AG08395 (cell line): ENCODE data around the gene SRBD1.
"Not testable (repeated sequence)": the region's sequence is repeated elsewhere in the genome, so short reads cannot be mapped to it uniquely, and the experiment has no call there.

Source experiments
- DNase-seq: peaks from one replicate; pipeline ENCODE4 v3.0.0; 2012; ENCODE audit warnings: mixed read lengths, low spot score

The SRBD1 gene

DNA sequence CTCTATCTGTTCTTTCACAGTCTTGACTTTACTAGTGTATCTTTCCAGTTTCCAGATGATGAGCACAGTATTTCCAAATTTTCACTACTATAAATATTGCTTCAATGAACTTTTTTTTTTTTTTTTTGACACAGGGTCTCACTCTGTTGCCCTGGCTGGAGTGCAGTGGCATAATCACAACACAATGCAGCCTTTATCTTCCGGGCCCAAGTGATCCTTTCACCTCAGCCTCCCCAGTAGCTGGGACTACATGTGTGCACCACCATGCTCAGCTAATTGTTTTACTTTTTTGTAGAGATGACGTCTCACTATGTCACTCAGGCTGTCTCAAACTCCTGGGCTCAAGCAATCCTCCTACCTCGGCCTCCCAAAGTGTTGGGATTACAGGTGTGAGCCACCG is 142.8 kb downstream of the SRBD1 start:
- DNase-seq, result no peak

DNA sequence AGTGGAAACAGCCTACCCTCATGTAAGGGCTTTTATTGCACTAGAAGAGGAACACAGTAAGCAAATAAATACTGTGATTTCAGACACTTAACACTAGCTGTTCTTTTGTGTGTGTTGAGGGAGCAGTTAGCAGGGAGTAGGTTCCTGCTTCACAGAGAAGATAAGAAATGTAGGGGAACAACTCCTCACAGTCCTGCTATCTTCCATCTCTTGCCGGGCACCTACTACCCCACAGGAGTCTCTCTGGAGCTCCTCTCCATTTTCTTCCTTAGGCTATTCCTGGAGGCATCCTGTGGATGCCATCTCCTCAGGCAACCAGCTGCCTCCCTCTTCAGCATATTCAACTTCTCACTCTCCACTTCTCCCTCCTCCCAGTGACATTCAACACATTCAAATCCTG is 145.0 kb downstream of the SRBD1 start:
- no peak for DNase-seq

DNA sequence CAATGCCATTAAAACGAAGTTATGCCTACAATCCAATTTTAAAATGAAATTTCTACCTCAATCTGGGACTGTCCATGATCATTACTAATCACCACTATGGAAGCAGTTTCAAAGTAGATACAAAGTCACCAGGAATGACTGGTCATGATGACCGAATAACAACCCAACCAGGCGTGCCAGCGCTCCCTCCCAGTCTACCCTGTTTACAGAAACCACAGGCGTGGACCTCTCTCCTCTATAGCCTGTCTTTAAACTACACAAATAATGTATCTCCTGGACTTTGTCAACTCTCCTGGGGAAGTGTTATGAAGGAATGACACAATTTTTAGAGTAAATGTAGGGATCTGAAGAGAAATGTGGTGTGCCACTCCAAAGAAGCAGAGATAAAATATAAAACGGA is 150.2 kb downstream of the SRBD1 start:
- DNase-seq, result no peak

DNA sequence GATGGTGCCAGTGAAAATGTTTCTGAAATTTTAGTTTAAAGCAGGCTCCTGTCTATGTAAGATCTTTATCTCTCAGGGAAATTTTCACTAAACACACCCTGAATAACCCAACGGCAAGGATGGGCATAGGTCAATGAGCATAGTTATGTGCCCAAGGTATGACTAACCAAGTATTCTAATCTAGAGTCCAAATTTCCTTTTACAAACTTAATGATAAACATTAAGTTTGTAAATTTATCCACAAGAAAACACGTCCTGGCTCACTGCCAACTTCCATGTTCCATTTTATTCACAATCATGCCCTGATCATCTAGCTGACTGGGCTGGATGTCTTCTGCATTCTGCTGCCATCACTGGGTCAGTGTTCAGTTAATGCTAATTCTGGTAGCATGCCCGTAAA is 151.2 kb downstream of the SRBD1 start:
- no peak for DNase-seq

DNA sequence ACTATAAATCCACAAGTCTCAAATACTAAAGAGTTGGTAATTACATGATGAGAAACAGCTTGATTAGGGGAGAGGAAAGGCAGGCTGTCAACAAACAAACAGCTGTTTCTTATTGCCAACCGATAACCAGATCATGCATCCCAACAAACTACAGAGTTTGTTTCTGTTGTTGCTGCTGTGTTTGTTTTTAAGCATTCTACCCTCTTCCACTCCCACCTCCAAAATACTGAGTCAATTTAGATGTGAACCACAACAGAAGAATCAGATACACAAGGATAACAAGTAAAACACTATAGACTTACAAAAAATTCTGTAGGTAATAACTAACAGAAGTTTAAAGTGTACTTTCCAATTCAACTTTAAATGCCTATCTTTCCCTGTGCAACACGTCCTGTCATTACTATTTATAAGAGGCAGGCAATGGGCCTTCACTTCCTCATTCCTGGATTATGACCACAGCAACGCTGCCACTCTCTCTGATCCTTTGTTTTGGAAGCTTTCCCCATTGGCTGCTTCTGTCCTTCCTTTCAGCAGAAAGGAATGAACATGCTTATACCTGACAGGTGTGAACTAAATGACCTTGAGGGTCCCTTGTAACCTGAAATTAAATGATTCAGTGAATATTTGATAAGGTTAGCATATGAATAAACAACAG is 152.0 kb downstream of the SRBD1 start:
- peak; percentile 74 for DNase-seq

DNA sequence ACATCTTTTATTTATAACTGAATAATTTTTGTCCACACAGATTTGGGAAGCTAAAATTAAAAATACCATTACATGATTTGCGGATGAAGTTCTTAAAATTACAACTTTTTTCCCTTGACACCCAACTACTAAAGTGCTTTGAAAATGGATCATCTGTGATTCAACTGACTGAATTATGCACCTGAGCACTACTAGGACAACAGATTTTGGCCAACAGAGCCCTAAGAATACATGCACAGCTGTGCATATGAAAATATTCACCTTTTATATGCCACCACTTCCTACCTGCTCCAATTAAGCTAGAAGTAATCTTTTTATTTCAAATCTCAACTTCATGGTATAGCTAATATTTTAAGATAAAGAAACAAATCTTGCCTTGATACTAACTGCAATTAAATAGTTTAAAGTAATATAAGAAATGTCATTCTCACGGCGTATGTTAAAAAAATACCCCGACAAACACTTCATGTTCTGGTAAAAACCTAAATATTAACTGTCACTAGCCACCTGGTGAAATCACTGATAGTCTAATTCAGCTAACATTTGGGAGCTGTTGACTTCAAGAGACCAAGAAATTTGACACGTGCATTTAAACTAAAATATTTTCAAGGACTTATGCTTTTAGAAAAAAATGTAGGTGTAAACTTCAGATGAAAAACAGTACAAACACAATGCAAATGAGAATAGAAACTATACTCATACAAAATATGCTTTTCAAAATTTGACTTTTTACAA is 153.7 kb downstream of the SRBD1 start:
- no peak for DNase-seq

DNA sequence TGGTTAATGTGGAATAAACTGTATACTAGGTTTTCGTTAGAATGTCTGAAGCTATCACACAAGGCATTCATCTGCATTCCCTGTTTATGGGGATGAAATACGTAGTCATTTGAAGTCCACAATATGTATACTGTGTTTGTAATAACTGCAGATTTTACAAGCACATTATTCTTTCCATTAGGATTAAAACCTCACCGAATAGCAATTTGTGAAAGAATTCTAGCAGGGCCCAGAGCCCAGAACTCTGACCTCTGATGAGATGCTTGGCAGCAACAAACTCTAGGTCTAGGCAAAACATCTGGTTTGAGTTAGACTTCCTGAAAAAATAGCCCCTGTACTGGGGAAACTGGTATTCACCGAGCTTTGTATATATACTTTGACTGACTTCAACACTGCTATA is 158.2 kb downstream of the SRBD1 start:
- DNase-seq, result peak; percentile 71

DNA sequence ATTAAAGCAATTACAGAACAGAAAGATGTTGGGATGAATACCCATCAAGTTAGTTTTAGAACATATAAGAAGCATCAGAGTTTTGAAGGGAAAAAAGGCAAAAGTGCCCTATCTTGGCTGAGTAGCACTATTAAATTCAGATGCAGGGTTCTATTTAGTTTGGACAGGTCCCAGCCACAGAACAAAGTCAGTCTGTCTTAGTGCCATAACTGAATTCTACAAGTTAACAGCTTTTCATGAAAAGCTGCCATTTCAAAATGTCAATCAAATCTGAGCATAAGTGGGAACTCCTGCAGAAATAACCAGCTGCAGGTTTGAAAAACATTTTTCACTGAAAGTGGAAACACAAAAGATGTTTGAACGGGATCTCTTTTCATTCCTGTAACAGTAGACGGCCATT is 160.4 kb downstream of the SRBD1 start:
- DNase-seq, result no peak

DNA sequence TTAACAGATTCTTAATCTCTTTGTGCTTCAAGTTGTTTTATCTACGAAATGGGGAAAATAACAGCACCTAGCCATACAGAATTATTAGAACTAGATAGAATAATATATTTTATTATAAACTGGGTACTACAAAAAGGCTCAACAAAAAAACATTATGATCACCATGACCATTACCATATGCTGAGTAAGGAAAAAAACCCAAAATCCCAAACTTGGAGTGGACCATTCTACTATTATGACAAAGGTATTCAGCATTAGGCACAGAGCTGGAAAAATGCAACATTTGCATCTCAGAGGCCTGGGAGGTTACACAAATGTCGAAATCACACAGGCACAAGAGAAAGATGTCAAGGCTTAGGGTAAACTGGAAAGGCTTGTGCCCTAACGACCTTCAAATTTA is 162.8 kb downstream of the SRBD1 start:
- DNase-seq, result no peak

DNA sequence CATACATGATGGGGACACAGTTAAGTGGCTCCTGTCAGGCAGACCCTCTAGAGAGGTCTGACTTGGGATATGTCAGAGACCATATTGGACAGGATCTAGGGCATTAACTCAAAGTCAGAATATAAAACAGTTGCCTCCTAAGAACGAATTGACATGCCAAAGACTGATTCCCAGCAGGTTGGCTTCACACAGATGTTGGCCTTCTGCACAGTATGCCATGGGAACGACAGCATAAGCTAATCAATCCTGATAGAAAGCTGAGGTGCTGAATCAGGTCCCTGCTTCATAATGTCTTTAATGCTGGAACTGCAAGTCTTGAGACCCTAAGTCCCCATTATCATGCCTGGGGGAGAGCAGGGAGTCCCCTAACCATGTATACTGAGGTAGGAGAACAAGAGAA is 165.1 kb downstream of the SRBD1 start:
- no peak for DNase-seq

DNA sequence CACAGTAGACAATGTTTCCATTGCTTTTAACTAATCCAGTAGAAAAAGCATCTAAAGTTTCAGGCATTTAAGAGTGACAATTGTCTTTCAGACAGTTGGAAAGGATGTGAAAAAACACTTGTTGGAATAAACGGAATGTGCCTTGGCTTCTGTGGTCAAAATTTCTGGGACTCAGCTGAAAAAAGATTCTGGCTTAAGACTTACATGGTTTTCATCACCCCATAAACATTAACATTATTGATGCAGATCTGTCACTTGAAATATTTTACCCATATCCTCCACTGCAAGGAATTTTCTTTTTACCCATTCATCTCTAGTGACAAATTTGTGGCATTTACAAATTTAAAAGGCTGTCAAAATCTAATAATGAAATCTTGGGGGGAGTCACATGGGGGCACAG is 166.0 kb downstream of the SRBD1 start:
- DNase-seq, result peak; percentile 52

DNA sequence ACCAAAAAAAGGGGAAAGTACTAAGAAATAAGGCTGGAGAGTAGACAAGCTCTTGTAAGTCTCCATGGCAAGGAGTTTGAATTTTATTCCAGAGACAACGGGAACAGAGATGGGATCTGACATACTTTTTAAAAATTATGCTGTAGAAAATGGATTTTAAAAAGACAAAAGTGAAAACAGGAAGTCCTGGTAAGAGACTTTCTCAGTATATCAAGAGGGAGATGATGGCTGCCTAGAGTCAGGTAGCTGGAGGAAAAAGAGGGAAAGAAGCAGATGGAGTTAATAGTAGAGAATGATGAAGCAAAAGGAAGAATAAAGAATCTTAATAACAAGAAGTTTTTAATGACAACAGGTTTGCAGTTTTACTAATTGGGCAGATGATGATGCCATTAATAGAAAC is 168.1 kb downstream of the SRBD1 start:
- DNase-seq, result no peak

DNA sequence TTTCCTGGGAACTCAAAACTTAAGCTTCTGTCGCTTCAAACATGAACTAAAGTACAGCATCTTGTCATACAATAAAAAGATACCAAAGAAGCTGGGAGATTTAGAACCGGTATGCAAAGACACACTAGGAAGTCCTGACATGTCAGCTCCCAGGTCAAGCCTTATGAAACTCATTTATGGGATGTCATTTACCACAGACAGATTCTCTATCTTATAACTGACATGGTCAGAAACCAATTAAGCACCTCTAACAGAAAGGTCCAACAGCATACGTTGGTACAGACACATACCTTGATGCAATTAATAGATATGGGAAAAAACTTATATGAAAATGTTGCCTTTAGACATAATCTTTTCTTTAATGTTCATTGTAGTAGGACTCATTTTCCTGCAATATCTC is 169.0 kb downstream of the SRBD1 start:
- DNase-seq, result no peak

DNA sequence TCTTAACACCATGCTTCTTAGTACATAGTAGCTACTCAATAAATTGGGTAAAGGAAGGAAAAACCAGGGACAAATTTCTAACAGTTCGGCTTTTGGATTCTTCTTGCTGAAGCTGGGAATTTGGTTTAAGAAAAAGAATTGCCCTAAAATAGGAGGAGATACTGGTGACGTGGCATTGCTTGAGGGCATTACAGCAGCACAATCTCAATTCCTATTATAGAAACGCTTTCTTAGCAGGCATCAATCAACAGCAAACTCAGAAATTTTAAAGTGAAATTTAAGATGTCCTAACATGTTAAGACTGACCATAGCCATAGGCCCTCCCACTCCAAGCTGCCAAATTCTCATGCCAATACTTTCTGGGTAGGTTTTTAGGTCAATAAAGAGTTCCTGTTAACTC is 169.5 kb downstream of the SRBD1 start:
- DNase-seq, result no peak

DNA sequence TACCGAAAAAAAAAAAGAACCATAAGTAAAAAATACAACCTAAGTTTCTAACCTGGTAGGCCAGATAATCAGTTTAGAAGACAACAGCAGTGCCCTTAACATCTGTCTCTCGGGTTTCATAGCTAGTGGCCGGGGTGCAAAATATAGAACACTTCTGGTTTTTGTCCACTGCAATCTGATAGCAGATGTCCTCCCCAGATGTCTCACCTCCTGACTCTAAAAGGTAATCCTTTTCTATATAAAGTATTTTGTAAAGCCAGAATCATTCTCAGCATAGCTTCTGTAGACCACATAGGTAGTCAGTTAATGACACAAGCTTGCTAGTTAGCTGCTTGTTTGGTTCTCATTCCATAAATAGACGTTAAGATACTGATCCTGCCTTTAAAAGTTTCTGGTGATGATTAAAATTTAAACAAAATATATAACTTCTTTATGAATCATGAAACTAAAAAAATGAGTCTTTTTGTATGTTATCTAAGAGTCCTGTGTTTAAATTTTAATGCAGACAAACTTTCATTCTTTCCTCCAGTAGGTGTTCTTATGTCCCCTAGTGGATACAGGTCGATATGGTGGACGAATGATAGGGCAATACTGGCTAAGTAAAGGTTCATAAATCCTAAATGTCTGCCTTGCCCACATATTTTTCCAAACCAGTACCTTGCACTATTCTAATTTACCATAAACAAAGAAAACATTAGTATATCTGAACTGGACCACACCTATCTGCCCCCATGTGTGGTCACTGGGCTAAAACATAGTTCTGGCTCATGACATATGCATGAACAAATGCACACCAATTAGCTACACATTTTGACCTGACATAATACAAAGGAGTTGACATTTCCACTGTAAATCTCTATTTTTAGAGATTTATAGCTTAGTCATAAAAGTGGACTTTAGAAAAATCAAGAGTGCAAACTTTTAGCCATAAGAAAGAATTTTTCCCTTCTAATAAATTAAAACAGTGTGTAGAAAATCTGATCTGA is 171.0 kb downstream of the SRBD1 start:
- DNase-seq, result peak; percentile 4

DNA sequence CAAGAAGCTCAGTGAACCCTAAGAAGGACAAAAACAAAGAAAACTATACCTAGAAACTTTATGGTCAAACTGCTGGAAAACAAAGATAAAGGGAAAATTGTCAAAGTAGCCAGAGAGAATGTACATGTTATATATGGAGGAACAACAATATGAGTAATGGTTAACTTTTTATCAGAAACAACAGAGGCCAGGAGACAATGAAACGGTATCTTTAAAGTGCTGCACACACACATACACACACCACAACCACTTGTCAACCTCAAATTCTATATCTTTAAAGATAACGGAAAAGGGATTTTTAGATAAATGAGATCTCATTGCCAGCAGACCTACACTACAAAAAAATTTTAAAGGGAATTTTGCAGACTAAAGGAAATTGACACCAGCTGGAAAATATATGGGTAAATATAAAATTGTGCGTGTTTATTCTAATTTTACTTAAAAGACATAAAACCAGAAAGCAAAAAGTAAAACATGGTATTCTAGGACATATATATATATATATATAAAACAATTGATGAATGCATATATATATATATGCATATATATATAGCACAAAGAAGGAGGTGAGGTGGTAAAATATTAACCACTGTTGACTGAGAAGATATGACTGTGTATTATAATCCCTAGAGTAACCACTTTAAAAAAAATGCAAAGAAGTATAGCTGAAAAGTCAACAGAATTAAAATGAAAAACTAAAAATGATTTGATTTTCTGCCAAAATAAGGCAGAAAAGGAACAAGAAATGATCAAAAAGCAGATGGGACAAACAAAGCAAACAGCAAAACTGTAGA is 172.0 kb downstream of the SRBD1 start:
- DNase-seq, result no peak

DNA sequence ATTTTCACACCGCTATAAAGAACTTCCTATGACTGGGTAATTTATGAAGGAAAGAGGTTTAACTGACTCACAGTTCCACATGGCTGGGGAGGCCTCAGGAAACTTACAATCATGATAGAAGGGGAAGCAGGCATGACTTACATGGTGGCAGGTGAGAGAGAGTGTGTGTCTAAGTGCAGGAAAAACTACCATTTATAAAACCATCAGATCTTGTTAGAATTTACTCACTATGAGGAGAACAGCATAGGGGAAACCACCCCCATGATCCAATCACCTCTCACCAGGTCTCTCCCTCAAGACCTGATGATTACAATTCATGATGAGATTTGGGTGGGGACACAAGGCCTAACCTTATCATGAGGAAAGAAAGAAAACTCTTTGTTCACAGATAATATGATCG is 174.6 kb downstream of the SRBD1 start:
- DNase-seq, result no peak

DNA sequence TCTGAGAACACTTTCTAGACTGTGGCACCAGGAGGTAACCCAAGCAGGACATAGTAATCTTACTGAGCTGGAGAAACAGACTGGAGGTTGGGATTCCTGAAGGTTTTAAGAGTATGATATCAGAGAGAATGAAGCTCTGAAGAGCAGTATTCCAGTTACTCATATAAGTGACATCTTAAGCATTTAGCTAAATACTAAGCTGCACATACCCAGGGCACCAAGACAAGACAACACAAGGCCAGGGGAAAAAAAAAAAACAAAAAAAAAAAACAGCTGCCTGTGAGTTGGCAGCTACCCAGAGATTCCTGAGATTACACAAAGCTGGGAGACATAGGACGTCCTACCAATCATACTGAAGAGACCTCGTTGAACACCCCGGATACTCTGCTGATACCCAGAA is 175.8 kb downstream of the SRBD1 start:
- peak; percentile 50 for DNase-seq

DNA sequence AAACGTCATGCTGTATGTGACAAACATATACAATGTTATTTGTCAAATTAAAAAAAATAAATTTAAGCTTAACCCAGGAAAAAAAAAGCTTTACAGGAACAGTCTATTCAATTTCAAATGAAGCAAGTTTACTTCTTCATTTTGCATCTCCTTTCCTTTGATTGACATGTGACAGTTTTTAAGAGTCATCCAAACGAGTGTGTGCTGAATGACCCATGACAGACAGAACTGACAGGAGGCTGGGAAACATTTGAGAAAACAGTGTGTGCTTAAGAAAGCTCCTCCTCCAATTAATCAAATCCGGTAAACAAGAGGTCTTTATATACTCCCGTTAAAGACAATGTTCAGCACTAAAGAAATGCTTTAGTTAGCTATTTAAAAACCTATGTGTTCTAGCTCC is 177.7 kb downstream of the SRBD1 start:
- DNase-seq, result no peak

DNA sequence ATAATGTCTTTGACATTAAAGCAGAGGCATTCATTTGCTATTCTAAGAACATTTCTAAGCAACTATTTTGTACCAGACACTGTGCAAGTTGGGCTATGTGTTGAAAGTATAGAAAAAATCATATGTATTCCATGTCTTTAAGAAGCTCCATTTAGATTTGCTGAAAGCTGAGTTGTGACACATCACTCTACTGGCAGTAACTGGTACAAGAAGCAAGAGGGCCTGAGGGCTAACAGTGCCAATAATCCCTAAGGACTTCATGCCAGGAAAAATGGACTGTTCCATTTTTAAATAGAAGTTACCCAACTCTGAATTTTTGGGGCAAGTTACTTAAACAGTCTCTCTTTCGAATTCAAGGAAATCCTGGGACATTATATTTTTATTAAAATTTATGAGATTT is 178.7 kb downstream of the SRBD1 start:
- DNase-seq, result no peak

DNA sequence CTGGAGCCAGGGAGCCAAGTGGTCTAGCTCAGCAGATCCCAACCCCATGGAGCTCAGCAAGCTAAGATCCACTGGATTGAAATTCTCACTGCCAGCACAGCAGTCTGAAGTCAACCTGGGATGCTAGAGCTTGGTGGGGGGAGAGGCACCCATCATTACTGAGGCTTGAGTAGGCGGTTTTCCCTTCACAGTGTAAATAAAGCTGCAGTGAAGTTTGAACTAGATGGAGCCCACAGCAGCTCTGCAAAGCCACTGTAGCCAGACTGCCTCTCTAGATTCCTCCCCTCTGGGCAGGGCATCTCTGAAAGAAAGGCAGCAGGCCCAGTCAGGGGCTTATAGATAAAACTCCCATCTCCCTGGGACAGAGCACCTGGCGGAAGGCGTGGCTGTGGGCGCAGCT is 185.0 kb downstream of the SRBD1 start:
- DNase-seq, result not testable (repeated sequence)

DNA sequence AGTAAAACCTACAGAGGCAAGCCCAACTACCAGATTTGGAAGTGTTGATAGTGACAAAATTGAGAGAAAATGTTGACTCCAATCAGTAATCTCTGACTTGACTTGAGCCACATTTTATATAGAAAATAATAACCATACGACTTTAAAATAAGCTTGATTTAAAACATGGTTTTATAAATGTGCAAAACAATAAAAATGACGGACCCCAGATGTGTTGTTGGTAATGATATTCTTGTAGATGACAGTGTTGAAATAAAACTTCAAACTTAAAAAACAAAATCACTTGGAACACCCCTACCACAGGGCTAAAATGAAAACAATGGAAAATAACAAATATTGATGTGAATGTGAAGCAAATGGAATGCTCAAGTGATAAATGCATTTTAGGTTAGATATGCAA is 188.1 kb downstream of the SRBD1 start:
- no peak for DNase-seq
